Ectodermal cell (in vitro differentiated cells): ENCODE measurements around the gene NFYA.
"Not testable (repeated sequence)": the region's sequence is repeated elsewhere in the genome, so short reads cannot be mapped to it uniquely, and the experiment has no call there.

Experiments
- H3K27ac ChIP-seq: 2 replicates; pipeline ENCODE4 v1.7.0; 2013; ENCODE audit warnings: mild to moderate bottlenecking, low read depth, low read length; ENCODE audit not compliant: insufficient read depth, poor library complexity, severe bottlenecking
- H3K27me3 ChIP-seq: 2 replicates; pipeline ENCODE4 v1.7.0; 2013; ENCODE audit warnings: mild to moderate bottlenecking, low read length; ENCODE audit not compliant: insufficient read depth, control insufficient read depth, poor library complexity, severe bottlenecking
- H3K36me3 ChIP-seq: one replicate; pipeline ENCODE4 v1.7.0; 2013; ENCODE audit warnings: low read length; ENCODE audit not compliant: control insufficient read depth, insufficient read depth
- H3K4me1 ChIP-seq: one replicate; pipeline ENCODE4 v1.7.0; 2013; ENCODE audit warnings: low read length; ENCODE audit not compliant: control insufficient read depth, insufficient read depth
- H3K4me3 ChIP-seq: 2 replicates; pipeline ENCODE4 v1.7.0; 2013; ENCODE audit warnings: low read depth, low read length, control low read depth; ENCODE audit not compliant: insufficient read depth
- H3K9me3 ChIP-seq: 2 replicates; pipeline ENCODE4 v1.7.0; 2013; ENCODE audit warnings: mild to moderate bottlenecking, low read length, moderate library complexity; ENCODE audit not compliant: control insufficient read depth
- WGBS, 2 experiments: methylation state at CpG; one replicate each; pipeline ENCODE4 v1.1.7; 2013; ENCODE audit warnings: missing lambda C conversion rate in 2 of 2; 5-methylcytosine and 5-hydroxymethylcytosine counted together

The NFYA gene

GRCh38 chr6:41115027-41115426 is 42.3 kb downstream of the NFYA start:
- not testable (repeated sequence) for H3K36me3 ChIP-seq, H3K27ac ChIP-seq, H3K4me3 ChIP-seq, H3K9me3 ChIP-seq, H3K4me1 ChIP-seq, H3K27me3 ChIP-seq
- WGBS, 2 experiments: 84% methylated on average over 2 of the region's 2 CpGs

- 86 to 94% methylated on average over 1 of the region's 1 CpG for WGBS, 2 experiments
- H3K4me3 ChIP-seq: no peak overlapping the region
- no peaks in the 10 kb centered on the region for H3K9me3 ChIP-seq
- no peak overlapping the region for H3K27ac ChIP-seq
- H3K27me3 ChIP-seq: no peaks in the 10 kb centered on the region
- no peaks in the 10 kb centered on the region for H3K4me1 ChIP-seq
- H3K36me3 ChIP-seq: no peaks in the 10 kb centered on the region
Observed at GRCh38 chr6:41119508-41119907, 46.7 kb downstream of the NFYA start.

- no peaks in the 10 kb centered on the region for H3K36me3 ChIP-seq
- WGBS, 2 experiments: 92 to 100% methylated on average over 1 of the region's 1 CpG
- no peak overlapping the region for H3K4me3 ChIP-seq
- H3K27me3 ChIP-seq: no peaks in the 10 kb centered on the region
- no peaks in the 10 kb centered on the region for H3K4me1 ChIP-seq
- no peak overlapping the region for H3K27ac ChIP-seq
- no peaks in the 10 kb centered on the region for H3K9me3 ChIP-seq
Observed at GRCh38 chr6:41120058-41120457, 47.3 kb downstream of the NFYA start.

GRCh38 chr6:41122373-41122772 is 49.6 kb downstream of the NFYA start:
- Histone ChIP-seq H3K27ac (no peak overlapping the region), H3K27me3 (no peaks in the 10 kb centered on the region), H3K36me3 (no peaks in the 10 kb centered on the region), H3K4me3 (no peak overlapping the region), H3K9me3 (no peaks in the 10 kb centered on the region), H3K4me1 (no peaks in the 10 kb centered on the region)
- WGBS, 2 experiments: 95 to 98% methylated on average over 1 of the region's 1 CpG

GRCh38 chr6:41122918-41123317 is 50.1 kb downstream of the NFYA start:
- H3K4me3 ChIP-seq: no peak overlapping the region
- H3K27me3 ChIP-seq: no peaks in the 10 kb centered on the region
- 93 to 100% methylated on average over 1 of the region's 1 CpG for WGBS, 2 experiments
- no peaks in the 10 kb centered on the region for H3K4me1 ChIP-seq
- no peaks in the 10 kb centered on the region for H3K9me3 ChIP-seq
- H3K36me3 ChIP-seq: no peaks in the 10 kb centered on the region
- H3K27ac ChIP-seq: no peak overlapping the region

GRCh38 chr6:41125282-41125681 is 52.5 kb downstream of the NFYA start:
- 97 to 100% methylated on average over 2 of the region's 3 CpGs for WGBS, 2 experiments

GRCh38 chr6:41132254-41132653 is 59.5 kb downstream of the NFYA start:
- Histone ChIP-seq H3K4me1 (no peaks in the 10 kb centered on the region), H3K36me3 (no peaks in the 10 kb centered on the region), H3K27ac (no peak overlapping the region), H3K4me3 (no peak overlapping the region), H3K9me3 (no peaks in the 10 kb centered on the region), H3K27me3 (no peaks in the 10 kb centered on the region)
- WGBS, 2 experiments: 80 to 88% methylated on average over 2 of the region's 2 CpGs

More at GRCh38 chr6:41125282-41125681, 52.5 kb downstream of the NFYA start:
- H3K9me3 ChIP-seq: no peaks in the 10 kb centered on the region
- no peaks in the 10 kb centered on the region for H3K36me3 ChIP-seq
- no peak overlapping the region for H3K4me3 ChIP-seq
- H3K27me3 ChIP-seq: no peaks in the 10 kb centered on the region
- no peaks in the 10 kb centered on the region for H3K4me1 ChIP-seq
- H3K27ac ChIP-seq: no peak overlapping the region

- 91 to 96% methylated on average over 3 of the region's 3 CpGs for WGBS, 2 experiments
- no peak overlapping the region for H3K27ac ChIP-seq
- peaks cover 5% of the 10 kb centered on the region for H3K4me1 ChIP-seq
- no peaks in the 10 kb centered on the region for H3K36me3 ChIP-seq
- no peaks in the 10 kb centered on the region for H3K9me3 ChIP-seq
- H3K4me3 ChIP-seq: no peak overlapping the region
- no peaks in the 10 kb centered on the region for H3K27me3 ChIP-seq
Observed at GRCh38 chr6:41135062-41135832, 62.5 kb downstream of the NFYA start.

- Histone ChIP-seq H3K27me3 (no peaks in the 10 kb centered on the region), H3K4me1 (peaks cover 5% of the 10 kb centered on the region)
Observed at GRCh38 chr6:41136911-41137310, 64.1 kb downstream of the NFYA start.

GRCh38 chr6:41147917-41148316 is 75.1 kb downstream of the NFYA start:
- Histone ChIP-seq H3K27ac (no peak overlapping the region), H3K4me1 (no peaks in the 10 kb centered on the region), H3K4me3 (no peak overlapping the region), H3K9me3 (no peaks in the 10 kb centered on the region), H3K36me3 (no peaks in the 10 kb centered on the region), H3K27me3 (no peaks in the 10 kb centered on the region)
- WGBS, 2 experiments: 93 to 100% methylated on average over 1 of the region's 1 CpG

More at GRCh38 chr6:41136911-41137310, 64.1 kb downstream of the NFYA start:
- no peaks in the 10 kb centered on the region for H3K9me3 ChIP-seq
- no peaks in the 10 kb centered on the region for H3K36me3 ChIP-seq
- H3K4me3 ChIP-seq: no peak overlapping the region
- no peak overlapping the region for H3K27ac ChIP-seq
